ENCODE data around the gene ZNF148.

Gene ZNF148

DNA sequence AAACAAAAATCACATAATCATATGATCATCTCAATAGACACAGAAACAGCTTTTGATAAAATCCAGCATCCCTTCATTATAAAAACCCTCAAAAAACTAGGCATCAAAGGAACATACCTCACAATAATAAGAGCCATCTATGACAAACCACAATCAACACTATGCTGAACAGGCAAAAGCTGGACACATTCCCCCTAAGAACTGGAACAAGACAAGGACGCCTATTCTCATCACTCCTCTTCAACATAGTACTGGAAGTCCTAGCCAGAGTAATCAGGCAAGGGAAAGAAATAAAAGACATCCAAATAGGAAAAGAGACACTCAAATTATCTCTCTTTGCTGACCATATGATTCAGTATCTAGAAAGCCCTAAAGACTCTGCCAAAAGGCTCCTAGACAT is 107.7 kb downstream of the ZNF148 start:
- no peak for DNase-seq

DNA sequence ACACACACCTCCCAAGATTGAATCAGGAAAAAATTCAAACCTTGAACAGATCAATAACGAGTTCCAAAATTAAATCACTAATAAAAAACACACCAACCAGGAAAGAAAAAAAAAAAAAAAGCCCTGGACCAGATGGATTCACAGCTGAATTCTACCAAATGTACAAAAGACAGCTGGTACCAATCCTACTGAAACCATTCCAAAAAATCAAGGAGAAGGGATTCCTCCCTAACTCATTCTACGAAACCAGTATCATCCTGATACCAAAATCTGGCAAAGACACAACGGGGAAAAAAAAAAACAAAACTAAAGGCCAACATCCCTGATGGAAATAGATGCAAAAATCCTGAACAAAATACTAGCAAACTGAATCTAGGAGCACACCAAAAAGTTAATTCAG is 108.2 kb downstream of the ZNF148 start:
- no peak for DNase-seq

DNA sequence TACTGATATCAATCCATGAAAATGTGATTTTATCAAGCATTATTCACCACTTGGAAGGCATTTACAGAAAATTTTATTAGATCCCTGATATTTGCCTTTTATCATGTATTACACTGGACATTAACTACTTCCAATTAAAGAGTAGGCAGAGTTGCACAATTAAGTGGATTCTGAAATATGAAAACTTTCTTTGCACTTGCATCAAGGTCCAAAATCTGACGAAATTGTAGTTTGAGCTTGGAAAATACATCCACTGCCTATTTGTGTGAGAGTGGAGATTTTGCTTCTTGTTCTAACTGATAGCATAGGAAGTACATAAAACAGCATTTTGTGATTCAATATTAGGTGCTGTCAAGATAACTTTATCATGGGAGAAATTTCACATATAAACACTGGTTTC is 113.0 kb downstream of the ZNF148 start:
- no peak for DNase-seq

DNA sequence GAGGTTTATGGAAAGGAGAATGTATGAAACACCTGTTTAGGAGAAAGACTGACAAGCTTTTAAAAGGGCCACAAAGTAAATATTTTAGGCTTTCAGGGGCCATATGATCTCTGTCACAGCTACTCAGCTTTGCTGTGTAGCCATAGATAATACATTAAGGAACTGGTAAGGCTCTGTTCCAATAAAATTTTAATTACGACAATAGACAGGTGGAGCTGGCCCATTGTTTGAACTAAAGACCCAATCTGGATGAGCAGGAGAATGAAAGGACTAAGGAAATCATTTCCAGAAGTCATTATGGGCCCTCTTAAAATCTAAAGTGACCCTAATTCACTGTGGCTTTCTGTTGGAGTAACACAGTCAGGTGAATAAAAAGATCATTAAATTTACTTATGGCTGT is 114.1 kb downstream of the ZNF148 start:
- no peak for DNase-seq

DNA sequence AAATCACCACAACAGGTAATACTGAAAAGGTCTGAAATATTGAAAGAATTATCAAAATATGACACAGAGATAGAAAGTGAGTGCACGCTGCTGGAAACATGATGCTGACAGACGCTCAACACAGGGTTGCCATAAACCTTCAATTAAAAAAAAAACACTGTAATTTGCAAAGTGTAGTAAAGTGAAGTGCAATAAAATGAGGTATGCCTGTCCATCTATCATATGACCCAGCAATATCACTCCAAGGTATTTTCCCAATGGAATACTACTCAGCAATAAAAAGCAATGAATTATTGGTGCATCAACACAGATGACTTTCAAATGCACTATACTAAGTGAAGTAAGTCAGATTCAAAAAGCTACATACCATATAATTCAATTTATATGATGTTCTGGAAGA is 115.0 kb downstream of the ZNF148 start:
- no peak for DNase-seq

DNA sequence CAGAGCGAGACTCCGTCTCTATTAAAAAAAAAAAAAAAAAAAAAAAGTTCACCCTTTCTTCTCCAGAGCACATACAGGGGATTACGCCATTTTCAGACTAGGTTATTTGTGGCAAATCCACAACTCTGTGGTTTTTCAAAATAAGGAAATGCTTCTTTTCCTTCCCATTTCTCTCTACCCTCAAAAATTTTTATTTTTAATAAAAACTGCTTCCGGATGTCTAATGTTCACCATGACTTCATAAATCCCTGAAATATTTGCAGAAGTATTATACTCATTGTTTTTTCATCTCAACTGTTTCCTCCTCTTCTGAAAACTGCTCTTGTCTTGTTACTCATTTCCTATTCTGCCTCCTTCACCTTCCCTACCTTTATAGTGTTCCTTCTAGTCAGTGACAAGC is 117.6 kb downstream of the ZNF148 start:
- no peak for DNase-seq

DNA sequence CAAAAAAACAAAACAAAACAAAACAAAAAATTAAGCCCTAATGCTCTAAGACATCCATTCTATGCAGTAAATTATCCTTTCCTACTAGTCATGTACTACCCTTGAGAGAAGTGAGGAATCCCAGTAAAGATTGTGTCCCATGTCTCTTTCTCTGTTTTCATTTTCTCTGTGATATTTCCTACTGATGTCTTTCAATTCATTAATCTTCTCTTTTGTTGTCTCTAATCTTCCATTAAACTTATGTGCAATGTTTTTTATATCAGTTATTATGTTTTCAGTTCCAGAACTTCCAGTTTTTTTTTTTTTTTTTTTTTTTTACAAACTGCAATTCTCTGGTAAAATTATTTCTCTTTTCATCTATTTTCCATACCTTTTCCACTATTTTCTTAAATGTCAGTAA is 118.5 kb downstream of the ZNF148 start:
- DNase-seq = no peak

DNA sequence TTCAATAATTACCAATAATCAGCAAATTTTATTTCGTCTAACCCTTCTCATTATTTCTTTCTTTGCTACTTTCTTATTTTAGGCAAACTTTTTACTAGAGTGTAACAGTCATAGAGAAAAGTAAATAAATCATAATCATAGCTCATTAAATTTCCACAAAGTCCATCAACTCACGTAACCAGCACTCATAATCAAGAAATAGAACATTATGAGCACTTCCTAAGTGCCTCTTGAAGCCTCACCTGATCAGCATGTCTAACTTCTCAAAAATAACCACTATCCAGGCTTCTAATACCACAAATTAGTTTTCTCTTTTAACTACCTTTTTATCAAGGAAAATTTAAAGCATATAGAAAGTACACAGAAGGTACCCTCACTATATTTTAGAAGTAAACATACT is 124.2 kb downstream of the ZNF148 start:
- DNase-seq = no peak

DNA sequence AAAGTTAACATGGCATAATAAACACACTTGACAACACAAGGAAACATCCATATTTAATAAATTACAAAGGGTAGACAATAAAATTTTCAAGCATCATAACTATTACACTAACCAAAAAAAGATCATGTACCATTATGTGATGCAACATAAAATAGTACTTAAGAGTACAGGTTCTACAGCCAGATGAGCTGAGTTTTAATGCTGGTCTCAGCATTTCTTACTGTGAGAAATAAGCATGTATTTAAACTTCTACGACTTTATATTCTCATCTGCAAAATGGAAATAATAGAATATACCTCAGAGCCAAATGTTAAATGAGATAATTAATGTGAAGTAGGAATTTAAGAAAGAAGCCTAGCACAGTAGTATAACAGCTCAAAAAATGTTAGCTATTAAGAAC is 128.9 kb downstream of the ZNF148 start:
- DNase-seq = no peak

DNA sequence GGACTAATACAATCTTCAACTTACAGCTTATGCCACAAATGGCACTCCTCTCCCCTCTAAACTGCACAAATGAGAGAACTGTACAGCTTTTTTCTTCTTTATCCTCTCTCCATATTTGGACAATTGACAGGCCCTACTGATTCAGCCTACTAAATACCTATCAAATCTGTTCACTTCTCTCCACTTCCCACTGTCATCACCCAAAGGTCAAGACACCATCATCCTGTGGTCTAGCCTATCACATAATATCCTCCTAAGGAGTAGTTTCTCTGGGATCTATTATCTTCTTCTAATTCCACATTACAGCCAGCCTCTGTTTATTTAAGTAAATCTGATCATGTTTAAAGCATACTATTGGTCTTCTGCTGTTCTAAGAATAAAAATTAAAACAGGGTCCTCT is 129.6 kb downstream of the ZNF148 start:
- DNase-seq = peak; percentile 69

DNA sequence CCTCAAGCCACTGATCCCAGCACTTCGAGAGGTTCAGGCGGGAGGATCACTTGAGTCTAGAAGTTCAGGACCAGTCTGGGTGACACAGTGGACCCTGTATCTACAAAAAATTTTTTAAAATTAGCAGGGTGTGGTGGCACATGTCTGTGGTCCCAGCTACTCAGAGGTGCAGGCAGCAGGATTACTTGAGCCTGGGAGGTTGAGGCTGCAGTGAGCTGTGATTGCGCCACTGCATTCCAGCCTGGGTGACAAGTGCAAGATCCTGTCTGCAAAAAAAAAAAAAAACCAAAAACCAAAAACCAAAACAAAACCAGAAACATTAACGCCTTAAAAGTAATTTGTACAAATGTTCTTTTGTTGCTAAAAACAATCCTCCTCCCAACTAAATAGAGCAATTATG is 134.6 kb downstream of the ZNF148 start:
- peak; percentile 46 for DNase-seq

DNA sequence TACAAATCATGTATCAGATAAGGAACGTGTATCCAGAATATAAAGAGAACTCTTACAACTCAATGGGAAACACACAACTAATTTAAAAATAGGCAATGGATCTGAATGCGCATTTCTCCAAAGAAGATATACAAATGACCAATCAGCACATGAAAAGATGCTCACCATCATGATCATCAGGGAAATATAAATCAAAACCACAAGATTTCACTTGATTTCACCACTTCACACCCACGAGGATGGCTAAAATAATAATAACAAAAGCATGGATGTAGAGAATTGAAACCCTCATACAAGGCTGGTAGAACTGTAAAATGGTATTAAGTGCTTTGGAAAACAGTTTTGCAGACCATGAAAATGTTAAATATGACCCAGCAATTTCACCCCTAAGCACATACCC is 135.9 kb downstream of the ZNF148 start:
- no peak for DNase-seq

DNA sequence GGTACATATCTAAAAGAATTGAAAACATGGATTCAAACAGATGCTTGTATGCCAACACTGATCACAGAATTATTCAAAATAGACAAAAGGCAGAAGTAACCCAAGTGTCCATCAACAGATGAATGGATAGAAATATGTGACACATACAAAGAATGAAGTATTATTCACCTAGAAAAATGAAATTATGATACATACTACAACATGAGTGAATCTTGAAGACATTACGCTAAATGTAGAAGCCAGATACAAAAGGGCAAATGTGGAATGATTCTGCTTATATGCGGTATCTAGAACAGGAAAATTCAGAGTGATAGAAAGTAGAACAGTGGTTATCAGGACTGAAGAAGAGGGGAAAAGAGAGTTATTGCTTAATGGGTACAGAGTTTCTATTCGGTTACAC is 136.4 kb downstream of the ZNF148 start:
- DNase-seq = no peak

DNA sequence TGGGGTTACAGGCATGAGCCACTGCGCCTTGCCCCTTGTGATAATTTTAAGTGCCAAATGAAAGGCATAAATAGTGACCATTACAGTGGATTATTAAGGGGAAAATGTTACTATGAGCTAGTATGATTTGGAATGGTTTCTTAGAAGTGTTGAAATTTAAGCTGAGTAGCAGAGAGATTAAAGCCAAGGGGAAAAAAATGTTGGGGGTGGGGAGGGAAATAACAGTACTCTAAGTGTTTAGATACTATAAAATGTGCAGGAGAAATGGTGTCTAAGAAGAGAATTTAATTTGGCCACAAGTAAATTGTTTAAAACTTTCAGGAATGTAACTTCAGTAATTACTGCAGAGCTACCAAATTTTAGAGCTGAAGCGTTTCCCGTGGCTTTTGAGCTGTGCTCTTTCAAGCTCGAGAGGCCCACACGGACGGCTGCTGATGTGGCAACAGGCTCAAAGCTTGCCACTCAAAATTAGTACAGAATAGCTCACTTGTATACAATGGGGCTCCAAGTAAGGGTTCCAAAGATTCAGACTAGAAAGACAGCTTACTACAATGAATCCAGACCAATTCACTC is 138.7 kb downstream of the ZNF148 start:
- DNase-seq = peak; percentile 82

DNA sequence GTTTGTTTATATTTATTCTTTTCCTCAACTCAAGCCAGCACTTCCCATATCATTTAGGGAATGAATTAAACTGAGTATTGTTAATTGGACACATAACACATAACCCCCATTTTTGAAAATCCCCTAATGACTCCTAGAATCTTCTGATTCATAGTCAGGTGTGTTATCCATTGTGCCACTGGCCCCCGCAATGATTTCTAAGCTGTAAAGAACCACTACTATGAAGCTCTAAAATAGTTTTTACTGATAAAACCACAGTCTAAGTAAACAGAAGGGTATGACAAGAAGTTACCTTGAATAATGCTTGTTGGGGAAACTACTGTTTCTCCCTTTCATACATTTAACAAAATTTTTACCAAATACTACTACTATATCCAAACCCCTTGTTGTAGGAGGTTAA is 140.3 kb downstream of the ZNF148 start:
- DNase-seq = no peak

DNA sequence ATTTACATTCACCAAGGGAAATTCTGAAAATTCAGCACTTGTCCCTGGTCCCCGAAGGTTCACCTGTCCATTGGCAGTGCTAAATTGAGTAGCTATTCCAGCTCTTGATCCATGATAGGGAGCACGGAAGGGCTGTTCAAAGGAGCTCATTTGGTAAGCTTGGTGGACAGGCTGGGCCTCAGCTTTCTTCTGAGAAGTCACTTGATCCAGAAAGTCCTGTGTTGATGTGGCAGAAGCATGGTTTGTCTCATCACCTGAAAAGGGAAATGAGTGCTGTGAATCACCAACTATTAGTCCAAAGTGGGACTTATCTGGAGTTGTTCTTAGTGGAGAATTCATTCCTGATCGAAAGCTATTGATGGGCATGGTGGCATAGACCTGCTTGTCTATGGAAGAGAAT is 142.7 kb downstream of the ZNF148 start:
- DNase-seq = no peak

DNA sequence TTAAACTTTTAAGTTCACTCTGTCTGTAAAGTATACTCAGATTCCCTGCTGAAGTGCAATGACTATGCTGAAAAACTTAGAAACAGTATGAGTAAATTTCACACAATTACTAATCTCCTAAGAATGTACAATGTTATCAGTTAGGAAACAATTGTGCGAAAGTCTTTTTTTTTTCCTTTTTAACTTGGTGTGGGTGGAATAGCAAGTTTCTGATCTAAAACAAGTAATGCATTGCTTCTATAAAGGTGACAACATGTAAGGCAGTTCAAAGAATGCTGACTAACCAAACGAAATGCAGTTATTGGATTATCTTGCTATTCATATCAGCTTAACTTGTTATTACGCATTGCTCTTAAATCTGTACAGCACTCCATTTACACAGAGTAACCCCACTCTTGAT is 143.2 kb downstream of the ZNF148 start:
- peak; percentile 73 for DNase-seq

DNA sequence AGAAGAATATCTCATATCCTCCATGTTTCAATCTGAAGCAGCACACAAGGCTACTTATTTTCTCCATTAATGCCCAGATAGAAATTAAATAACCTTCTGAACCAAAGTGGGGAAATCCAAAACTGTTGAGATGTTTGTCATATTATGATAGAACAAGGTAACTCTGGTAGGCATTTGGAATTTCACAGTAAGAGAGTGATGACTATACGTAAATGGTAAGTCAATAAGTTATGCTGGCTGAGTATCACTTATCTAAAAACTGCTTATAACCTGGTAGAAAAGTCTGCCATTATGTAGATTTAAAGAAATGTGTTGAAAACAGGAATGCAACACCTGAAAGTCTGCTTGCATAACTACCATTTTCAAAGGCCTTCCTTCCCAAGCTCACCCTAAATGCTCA is 145.4 kb downstream of the ZNF148 start:
- DNase-seq = no peak

DNA sequence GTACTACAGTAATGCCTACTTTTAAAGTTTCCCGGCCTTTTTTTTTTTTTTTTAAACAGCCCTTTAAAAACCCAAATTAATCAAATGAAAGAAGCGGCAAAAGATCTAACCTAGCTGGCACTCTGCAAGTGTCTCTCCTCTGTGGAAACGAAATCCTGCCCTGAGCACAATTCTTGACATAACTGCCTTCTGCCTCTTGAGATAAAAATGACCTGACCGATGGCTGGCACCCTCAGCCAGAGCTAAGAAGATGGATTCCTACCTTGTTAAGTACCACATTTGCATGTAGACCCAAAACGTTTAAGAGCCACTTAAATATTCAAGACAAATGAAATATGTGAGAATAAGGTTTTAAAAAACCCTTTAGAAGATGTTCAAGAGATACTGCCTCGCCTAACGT is 146.0 kb downstream of the ZNF148 start:
- DNase-seq = no peak

DNA sequence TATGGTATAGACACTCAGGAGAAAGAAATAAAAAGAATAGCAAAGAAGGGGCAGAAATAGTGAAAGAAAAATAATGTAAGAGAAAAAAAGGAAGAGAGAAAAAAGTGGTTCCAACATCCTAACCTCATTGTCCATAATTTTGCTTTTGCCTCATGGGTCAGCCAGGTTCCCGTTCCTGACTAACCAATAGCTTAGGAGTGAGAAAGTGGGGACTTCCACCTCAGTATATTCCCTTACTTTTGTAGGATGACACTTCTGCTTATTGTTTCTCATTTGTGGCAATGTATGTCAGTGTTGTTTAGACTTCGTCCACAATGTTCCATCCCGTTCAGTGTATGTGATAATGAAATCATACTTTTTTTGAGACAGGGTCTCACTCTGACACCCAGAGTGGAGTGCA is 153.3 kb downstream of the ZNF148 start:
- DNase-seq = no peak

DNA sequence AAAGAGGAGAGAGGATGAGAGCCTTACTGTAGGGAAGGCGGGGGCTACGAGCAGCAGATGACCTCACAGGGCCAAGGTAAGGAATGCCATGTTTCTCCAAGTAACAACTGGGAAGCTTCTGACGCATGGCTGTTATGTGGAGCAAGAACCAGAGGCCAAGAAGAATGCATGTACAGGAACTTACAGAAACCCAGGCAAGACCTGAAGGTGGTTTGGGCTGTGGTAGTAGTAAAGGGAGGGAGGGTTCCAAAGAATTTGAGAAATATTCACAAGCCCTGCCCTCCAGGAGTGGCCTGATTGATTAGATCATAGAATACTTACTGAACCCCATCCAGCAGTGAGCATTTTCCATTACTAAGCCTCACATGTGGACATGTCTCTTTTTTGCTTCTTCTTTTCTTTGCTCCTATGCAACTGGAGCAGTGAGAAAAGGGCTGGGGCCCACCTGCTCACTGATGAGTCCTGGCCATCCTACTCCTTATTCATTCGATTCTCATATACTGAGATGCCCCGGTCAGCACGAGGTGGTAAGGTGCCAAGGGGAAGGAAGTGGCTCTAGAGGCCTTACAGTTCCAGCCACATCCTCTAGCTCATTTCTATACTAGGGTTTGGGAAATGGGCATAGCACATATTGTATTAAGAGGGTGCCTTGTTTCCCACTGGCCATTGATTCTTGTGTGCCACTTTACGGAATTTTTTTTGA is 154.2 kb downstream of the ZNF148 start:
- DNase-seq = peak; percentile 55

DNA sequence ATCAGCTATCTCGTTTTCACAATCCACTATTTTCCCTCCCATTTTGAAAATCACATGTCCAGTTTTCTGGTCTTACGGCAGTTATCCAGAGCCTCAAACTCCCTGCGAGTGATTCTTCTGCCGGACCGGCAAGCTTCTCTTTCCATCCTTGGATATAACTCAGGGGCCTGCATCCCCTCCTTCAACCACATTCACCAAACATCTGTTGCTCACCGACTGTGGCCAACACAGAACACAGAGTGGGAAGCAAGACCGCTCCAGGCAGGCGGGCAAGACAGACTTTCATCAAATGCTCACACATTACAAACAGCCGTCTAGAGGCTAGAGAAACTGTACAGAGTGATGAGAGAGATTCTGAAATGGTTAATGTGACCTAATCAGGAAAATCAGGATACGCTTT is 154.9 kb downstream of the ZNF148 start:
- DNase-seq = no peak

DNA sequence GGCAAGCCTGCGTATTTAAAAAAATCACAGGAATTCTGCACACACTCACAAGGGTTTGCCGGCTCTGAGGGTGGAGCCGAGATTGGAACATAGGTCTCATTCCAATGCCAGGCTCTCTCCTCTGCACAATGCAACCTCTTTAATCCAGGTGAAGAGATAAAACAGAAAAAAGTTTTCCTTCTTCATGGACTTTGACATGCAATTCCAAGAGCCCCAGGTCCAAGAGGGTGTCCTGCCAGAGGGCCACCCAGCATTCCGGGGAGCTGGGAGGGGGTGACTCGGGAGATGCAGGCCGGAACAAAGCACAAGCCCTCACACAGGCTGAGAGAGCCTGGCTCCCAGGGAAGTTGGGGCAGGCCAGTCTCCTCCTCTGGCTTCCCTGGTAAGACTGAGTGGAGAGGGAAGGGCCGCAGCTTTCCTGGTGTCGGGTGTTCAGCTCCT is 155.8 kb downstream of the ZNF148 start:
- no peak for DNase-seq

DNA sequence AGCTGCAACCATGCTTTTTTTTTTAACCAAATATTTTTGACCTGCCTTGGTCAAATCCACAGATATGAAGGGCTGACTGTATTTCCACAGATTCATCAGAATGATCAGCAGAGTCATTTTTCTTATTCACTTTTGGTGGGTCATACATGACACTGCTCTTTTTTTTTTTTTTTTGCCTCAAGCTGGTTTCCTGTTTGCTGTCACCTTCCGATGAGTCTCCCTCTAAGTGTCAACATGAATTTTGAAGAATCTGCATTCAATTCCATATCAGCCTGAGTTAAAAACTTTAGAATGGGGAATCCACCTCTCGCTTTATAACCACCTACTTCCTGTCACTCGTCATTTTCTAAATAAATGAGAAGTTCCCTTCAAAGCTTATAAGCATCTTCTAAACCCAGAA is 160.4 kb downstream of the ZNF148 start:
- peak; percentile 42 for DNase-seq

DNA sequence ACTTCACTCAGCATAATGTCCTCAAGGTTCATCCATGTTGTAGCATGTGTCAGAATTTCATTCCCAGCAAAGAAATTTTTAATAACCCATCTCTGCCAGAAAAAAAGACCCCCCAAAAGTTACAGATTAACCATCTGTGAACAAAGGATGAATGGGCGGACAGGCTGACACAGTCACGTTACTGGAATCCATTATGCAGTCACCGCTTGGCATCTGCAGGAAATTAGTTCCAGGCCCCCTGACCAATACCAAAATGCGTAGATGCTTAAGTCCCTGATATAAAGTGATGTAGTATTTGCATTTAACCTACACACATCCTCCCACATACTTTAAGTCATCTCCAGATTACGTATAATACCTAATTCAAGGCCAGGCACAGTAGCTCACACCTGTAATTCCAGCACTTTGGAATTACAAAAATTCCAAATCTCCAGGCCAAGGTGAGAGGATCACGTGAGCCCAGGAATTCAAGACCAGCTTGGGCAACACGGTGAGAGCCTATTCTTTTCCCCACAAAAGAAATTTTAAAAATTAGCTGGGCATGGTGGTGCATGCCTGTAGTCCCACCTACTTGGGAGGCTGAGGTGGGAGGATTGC is 161.1 kb downstream of the ZNF148 start:
- DNase-seq = peak; percentile 93

All from fibroblast of skin of right quadriceps (primary cell).